Gastroesophageal sphincter (tissue), 3 donors: ENCODE results near the gene OR5K3.

Source experiments
- EP300 ChIP-seq: sonication (generic); formaldehyde crosslinking; IDR thresholded peaks from one replicate; pipeline ENCODE4 v1.6.1; 2017; ENCODE audit warnings: antibody characterized with exemption, mild to moderate bottlenecking
- POLR2A ChIP-seq, 2 donors: fragments of 450-650 bp; IDR thresholded peaks; one replicate each; pipeline ENCODE4 v1.6.1; 2017; ENCODE audit warnings: antibody characterized with exemption in 2 of 2, mild to moderate bottlenecking in 2 of 2, moderate library complexity in 1 of 2
- POLR2AphosphoS5 ChIP-seq: sonication (generic); formaldehyde crosslinking; IDR thresholded peaks from one replicate; pipeline ENCODE4 v1.6.1; 2017; ENCODE audit warnings: antibody characterized with exemption
- TF ChIP-seq, protein P1 (sequence below), 4 experiments: fragments of 200-600 bp in 2 of 4; fragments of 450-650 bp in 2 of 4; sonication (generic) in 1 of 4; IDR thresholded peaks; one replicate each; pipeline ENCODE4 v1.5.1; 2017 to 2019; ENCODE audit warnings: antibody characterized with exemption in 4 of 4, mild to moderate bottlenecking in 2 of 4, moderate library complexity in 2 of 4

DNA sequence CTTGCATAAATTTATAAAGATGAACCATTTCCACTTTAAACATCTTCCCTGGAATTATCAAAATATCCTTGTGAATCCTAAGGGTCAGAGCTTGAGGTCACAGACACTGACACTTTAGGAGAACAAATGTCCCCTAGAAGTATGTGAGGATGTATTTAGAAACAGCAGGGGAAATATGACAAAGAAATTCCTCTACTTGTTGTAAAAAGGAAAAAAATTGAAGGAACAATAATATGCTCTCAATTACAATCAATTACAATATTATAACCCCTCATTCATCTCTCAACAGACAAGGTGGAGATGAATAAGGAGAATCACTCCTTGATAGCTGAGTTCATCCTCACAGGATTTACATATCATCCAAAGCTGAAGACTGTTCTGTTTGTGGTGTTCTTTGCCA lies at the start of gene OR5K3:
- TF ChIP-seq, protein P1, sequence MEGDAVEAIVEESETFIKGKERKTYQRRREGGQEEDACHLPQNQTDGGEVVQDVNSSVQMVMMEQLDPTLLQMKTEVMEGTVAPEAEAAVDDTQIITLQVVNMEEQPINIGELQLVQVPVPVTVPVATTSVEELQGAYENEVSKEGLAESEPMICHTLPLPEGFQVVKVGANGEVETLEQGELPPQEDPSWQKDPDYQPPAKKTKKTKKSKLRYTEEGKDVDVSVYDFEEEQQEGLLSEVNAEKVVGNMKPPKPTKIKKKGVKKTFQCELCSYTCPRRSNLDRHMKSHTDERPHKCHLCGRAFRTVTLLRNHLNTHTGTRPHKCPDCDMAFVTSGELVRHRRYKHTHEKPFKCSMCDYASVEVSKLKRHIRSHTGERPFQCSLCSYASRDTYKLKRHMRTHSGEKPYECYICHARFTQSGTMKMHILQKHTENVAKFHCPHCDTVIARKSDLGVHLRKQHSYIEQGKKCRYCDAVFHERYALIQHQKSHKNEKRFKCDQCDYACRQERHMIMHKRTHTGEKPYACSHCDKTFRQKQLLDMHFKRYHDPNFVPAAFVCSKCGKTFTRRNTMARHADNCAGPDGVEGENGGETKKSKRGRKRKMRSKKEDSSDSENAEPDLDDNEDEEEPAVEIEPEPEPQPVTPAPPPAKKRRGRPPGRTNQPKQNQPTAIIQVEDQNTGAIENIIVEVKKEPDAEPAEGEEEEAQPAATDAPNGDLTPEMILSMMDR (IDR thresholded peaks at IDR 0.05): no peak
- TF ChIP-seq POLR2AphosphoS5: no peak
- TF ChIP-seq POLR2A (IDR thresholded peaks at IDR 0.05): no peak
- no peak for TF ChIP-seq EP300
